HepG2 (cell line): ENCODE measurements around the gene LHFPL2. TPM values are rescaled to one million over a fixed set of nuclear protein-coding genes. Genes with fewer than 3 reads are reported as not detected.
A peak's percentile ranks its signal among the peaks of the same experiment; 100 is the strongest.

Experiments used
- ASH2L ChIP-seq: fragments of 300-600, 200-600 bp; sonication (generic); IDR thresholded peaks from 2 replicates; pipeline ENCODE4 v1.7.0; 2017; ENCODE audit warnings: low read depth, mild to moderate bottlenecking, moderate library complexity, mixed read lengths, low read length; ENCODE audit not compliant: insufficient read length
- EEA1 ChIP-seq: sonication (generic); formaldehyde crosslinking; IDR thresholded peaks from 2 replicates; pipeline ENCODE4 v1.5.1; 2020; ENCODE audit warnings: mild to moderate bottlenecking, missing genetic modification reagents, borderline replicate concordance
- FOXA1 ChIP-seq, 2 experiments: fragments of 450-650 bp in 1 of 2; sonication (generic) in 1 of 2; formaldehyde crosslinking in 1 of 2; IDR thresholded peaks; 2 replicates each; pipeline versions ENCODE4 v1.4.0 to v1.6.1; 2016 to 2020; ENCODE audit warnings: missing genetic modification reagents in 1 of 2
- KDM6A ChIP-seq: IDR thresholded peaks from 2 replicates; pipeline ENCODE4 v1.6.1; 2016; ENCODE audit warnings: low read depth
- MED1 ChIP-seq: sonication (generic); formaldehyde crosslinking; IDR thresholded peaks from 2 replicates; pipeline ENCODE4 v1.4.0; 2020; ENCODE audit warnings: missing genetic modification reagents
- polyA plus RNA-seq, 8 experiments: library from polyadenylated mRNA; depleted of rRNA in 3 of 8; stranded (reverse) in 7 of 8; unstranded in 1 of 8; fragments of >200 nt; fragmentation: Illumina TruSeq in 4 of 8; extraction: Trizol in 4 of 8; gene quantifications; 2 replicates each; pipeline versions ENCODE4 v1.2.1 to v1.2.3, GENCODE V29; 2011 to 2016; ENCODE audit warnings: low read depth in 4 of 8, missing spikeins in 1 of 8, mixed read lengths in 1 of 8; ENCODE audit not compliant: insufficient read depth in 1 of 8
- total RNA-seq, 5 experiments: library from RNA; depleted of rRNA; stranded (reverse); fragments of >200 nt; fragmentation: Illumina TruSeq; extraction: Trizol; gene quantifications; 2 replicates each; pipeline ENCODE4 v1.2.3, GENCODE V29; 2016; ENCODE audit warnings: low read depth in 1 of 5
- TF ChIP-seq, protein P1 (sequence below): sonication (generic); formaldehyde crosslinking; IDR thresholded peaks from 2 replicates; pipeline ENCODE4 v1.9.0; 2021; ENCODE audit warnings: missing genetic modification reagents, mild to moderate bottlenecking, borderline replicate concordance
- TF ChIP-seq, protein P2 (sequence below): sonication (generic); formaldehyde crosslinking; IDR thresholded peaks from 2 replicates; pipeline ENCODE4 v1.5.1; 2020; ENCODE audit warnings: mild to moderate bottlenecking, moderate library complexity, missing genetic modification reagents
- TF ChIP-seq, protein P3 (sequence below), 2 experiments: sonication (generic) in 1 of 2; formaldehyde crosslinking in 1 of 2; IDR thresholded peaks; 2 replicates each; pipeline versions ENCODE4 v1.4.0 to v1.6.1; 2016 to 2020; ENCODE audit warnings: borderline replicate concordance in 1 of 2, low read depth in 1 of 2, mild to moderate bottlenecking in 1 of 2, missing genetic modification reagents in 1 of 2
- TF ChIP-seq, protein P4 (sequence below): sonication (generic); formaldehyde crosslinking; IDR thresholded peaks from 2 replicates; pipeline ENCODE4 v1.5.0; 2020; ENCODE audit warnings: missing genetic modification reagents

The LHFPL2 gene
- total and polyA plus RNA-seq, 2 of the 13 experiments (the other 11 are each of a cell fraction or from before 2014, with no cell fraction given) = 6.0 to 20.0 TPM

DNA sequence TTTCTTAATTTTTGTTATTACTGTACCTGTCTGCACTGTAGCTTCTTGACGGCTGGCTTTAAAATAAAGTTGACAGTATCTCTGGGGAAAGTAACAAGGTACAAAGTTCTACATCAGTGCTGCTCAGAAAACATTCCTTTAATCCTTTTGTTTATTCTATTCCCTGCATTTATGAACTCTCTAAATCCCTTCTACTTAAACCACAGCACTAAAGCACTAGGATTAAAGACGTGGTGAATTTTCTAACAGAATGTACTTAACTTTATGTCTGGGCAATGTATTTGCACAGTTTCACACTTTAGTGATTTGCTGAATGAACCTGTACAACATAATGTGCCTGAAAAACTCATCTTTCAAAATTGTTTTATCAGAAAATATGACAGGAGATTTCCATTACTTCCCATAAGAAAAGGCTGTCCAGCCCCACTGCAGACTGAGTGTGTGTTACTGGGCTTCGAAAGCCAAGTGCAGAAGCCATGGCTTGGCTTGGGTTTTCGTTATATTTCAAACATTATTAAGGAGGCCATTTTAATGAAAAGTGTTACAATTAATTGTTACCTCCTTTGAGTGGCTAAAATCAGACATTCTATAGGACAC is 43.8 kb downstream of the LHFPL2 start (continued):
- TF ChIP-seq, protein P1, sequence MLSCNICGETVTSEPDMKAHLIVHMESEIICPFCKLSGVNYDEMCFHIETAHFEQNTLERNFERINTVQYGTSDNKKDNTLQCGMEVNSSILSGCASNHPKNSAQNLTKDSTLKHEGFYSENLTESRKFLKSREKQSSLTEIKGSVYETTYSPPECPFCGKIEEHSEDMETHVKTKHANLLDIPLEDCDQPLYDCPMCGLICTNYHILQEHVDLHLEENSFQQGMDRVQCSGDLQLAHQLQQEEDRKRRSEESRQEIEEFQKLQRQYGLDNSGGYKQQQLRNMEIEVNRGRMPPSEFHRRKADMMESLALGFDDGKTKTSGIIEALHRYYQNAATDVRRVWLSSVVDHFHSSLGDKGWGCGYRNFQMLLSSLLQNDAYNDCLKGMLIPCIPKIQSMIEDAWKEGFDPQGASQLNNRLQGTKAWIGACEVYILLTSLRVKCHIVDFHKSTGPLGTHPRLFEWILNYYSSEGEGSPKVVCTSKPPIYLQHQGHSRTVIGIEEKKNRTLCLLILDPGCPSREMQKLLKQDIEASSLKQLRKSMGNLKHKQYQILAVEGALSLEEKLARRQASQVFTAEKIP = no peak
- TF ChIP-seq, protein P2, sequence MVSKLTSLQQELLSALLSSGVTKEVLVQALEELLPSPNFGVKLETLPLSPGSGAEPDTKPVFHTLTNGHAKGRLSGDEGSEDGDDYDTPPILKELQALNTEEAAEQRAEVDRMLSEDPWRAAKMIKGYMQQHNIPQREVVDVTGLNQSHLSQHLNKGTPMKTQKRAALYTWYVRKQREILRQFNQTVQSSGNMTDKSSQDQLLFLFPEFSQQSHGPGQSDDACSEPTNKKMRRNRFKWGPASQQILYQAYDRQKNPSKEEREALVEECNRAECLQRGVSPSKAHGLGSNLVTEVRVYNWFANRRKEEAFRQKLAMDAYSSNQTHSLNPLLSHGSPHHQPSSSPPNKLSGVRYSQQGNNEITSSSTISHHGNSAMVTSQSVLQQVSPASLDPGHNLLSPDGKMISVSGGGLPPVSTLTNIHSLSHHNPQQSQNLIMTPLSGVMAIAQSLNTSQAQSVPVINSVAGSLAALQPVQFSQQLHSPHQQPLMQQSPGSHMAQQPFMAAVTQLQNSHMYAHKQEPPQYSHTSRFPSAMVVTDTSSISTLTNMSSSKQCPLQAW (CRISPR knock-in tag) = no peak
- TF ChIP-seq, protein P3, sequence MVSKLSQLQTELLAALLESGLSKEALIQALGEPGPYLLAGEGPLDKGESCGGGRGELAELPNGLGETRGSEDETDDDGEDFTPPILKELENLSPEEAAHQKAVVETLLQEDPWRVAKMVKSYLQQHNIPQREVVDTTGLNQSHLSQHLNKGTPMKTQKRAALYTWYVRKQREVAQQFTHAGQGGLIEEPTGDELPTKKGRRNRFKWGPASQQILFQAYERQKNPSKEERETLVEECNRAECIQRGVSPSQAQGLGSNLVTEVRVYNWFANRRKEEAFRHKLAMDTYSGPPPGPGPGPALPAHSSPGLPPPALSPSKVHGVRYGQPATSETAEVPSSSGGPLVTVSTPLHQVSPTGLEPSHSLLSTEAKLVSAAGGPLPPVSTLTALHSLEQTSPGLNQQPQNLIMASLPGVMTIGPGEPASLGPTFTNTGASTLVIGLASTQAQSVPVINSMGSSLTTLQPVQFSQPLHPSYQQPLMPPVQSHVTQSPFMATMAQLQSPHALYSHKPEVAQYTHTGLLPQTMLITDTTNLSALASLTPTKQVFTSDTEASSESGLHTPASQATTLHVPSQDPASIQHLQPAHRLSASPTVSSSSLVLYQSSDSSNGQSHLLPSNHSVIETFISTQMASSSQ (IDR thresholded peaks at IDR 0.05; ENCODE audit: low read depth) = no peak
- TF ChIP-seq, protein P3 (CRISPR knock-in tag; IDR thresholded peaks at IDR 0.05; ENCODE audit: borderline replicate concordance) = no peak
- peak; percentile 64 for TF ChIP-seq ASH2L
- TF ChIP-seq MED1 (CRISPR knock-in tag) = 0 out of 2 replicates have a peak, but pooled peaks have one; percentile 38
- no peak for TF ChIP-seq FOXA1 (IDR thresholded peaks at IDR 0.05)
- no peak for TF ChIP-seq FOXA1 (CRISPR knock-in tag; IDR thresholded peaks at IDR 0.05)
- peak; percentile 52; the same call in 1 of the 2 replicates for TF ChIP-seq KDM6A (CRISPR knock-in tag)
- no peak for TF ChIP-seq EEA1 (CRISPR knock-in tag)
- TF ChIP-seq, protein P4, sequence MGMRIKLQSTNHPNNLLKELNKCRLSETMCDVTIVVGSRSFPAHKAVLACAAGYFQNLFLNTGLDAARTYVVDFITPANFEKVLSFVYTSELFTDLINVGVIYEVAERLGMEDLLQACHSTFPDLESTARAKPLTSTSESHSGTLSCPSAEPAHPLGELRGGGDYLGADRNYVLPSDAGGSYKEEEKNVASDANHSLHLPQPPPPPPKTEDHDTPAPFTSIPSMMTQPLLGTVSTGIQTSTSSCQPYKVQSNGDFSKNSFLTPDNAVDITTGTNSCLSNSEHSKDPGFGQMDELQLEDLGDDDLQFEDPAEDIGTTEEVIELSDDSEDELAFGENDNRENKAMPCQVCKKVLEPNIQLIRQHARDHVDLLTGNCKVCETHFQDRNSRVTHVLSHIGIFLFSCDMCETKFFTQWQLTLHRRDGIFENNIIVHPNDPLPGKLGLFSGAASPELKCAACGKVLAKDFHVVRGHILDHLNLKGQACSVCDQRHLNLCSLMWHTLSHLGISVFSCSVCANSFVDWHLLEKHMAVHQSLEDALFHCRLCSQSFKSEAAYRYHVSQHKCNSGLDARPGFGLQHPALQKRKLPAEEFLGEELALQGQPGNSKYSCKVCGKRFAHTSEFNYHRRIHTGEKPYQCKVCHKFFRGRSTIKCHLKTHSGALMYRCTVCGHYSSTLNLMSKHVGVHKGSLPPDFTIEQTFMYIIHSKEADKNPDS (CRISPR knock-in tag) = no peak
